Muscle of arm (tissue), 12 donors: ENCODE measurements around the gene PLS1. TPM values are rescaled to one million over a fixed set of nuclear protein-coding genes. Genes with fewer than 3 reads are reported as not detected.

Experiments
- polyA plus RNA-seq, 12 donors: library from polyadenylated mRNA; unstranded; fragments of 120-200 nt; gene quantifications; one replicate each; pipeline ENCODE4 v1.2.1, GENCODE V29; 2013; ENCODE audit not compliant: insufficient read length in 12 of 12

Gene PLS1
- polyA plus RNA-seq, 12 donors = 0.53 to 15.6 (median 0.75) TPM; not detected in 1

Other genes with a start within 250 kb of the PLS1 start
- gene XRN1, start 148.4 kb upstream of the PLS1 start, polyA plus RNA-seq = 10 to 100 TPM in 11 of 12 donors, not detected in 1; 17.2 to 30.3 (median 23.6) TPM
- gene ATR, start 17.7 kb upstream of the PLS1 start, polyA plus RNA-seq = 10 to 100 TPM in 9 of 12 donors, 1 to 10 TPM in 2, not detected in 1; 7.3 to 20.5 (median 13.3) TPM
- 10 to 100 TPM in 3 of 12 donors, 1 to 10 TPM in 8, not detected in 1; 6.3 to 12.1 (median 9.1) TPM for gene TRPC1, start 127.6 kb downstream of the PLS1 start, polyA plus RNA-seq